Measurements from ENCODE around the gene ADGRB3.
"Not testable (repeated sequence)": the region's sequence is repeated elsewhere in the genome, so short reads cannot be mapped to it uniquely, and the experiment has no call there.

The ADGRB3 gene

DNA sequence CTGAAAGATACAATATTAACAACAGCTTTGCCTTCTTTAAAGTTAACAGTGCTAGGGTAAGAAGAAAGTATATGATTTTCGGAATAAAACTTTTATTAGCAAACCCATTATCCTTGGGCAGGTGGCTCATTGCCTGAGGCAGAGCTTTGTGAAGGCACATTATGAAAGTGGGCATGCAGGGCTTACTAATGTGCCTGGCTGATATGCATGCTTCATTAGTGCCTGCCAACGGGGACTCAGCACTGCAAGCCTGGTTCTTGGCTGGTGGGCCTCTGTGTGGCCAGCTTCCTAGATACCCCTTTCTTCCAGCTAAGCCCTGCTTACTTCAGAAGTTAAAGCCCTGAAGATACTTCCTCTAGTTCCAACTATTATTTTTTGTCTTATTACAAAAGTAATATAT lies 481.6 kb downstream of the ADGRB3 start:
- H3K4me3 ChIP-seq (ENCODE audit: low read length): no peak overlapping the region
- TF ChIP-seq, protein P1, sequence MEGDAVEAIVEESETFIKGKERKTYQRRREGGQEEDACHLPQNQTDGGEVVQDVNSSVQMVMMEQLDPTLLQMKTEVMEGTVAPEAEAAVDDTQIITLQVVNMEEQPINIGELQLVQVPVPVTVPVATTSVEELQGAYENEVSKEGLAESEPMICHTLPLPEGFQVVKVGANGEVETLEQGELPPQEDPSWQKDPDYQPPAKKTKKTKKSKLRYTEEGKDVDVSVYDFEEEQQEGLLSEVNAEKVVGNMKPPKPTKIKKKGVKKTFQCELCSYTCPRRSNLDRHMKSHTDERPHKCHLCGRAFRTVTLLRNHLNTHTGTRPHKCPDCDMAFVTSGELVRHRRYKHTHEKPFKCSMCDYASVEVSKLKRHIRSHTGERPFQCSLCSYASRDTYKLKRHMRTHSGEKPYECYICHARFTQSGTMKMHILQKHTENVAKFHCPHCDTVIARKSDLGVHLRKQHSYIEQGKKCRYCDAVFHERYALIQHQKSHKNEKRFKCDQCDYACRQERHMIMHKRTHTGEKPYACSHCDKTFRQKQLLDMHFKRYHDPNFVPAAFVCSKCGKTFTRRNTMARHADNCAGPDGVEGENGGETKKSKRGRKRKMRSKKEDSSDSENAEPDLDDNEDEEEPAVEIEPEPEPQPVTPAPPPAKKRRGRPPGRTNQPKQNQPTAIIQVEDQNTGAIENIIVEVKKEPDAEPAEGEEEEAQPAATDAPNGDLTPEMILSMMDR (conservative IDR thresholded peaks at IDR 0.05; ENCODE audit: low read depth, low read length): no peak
- no peak for DNase-seq (ENCODE audit: low read depth)

DNA sequence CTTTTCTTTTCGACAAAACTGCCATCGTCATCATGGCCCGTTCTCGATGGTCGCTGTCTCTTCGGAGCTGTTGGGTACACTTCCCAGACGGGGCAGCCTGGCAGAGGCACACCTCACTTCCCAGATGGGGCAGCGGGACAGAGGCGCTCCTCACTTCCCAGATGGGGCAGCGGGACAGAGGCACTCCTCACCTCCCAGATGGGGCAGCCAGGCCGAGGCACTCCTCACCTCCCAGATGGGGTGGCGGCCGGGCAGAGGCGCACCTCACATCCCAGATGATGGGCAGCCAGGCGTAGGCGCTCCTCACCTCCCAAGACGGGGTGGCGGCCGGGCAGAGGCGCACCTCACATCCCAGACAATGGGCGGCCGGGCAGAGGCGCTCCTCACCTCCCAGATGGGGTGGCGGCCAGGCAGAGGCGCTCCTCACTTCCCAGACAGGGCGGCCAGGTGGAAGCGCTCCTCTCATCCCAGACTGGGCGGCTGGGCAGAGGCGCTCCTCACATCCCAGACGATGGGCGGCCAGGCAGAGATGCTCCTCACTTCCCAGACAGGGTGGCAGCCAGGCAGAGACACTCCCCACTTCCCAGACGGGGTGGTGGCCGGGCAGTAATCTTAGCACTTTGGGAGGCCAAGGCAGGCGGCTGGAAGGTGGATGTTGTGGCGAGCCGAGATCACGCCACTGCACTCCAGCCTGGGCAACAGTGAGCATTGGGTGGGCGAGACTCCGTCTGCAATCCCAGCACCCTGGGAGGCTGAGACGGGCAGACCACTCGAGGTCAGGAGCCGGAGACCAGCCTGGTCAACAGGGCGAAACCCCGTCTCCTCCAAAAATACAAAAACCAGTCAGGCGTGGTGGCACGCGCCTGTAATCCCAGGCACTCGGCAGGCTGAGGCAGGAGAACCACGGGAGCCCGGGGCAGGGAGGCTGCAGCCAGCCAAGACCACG lies 486.7 kb downstream of the ADGRB3 start:
- H3K4me3 ChIP-seq (ENCODE audit: low read length); DNase-seq (ENCODE audit: low read depth): not testable (repeated sequence)

DNA sequence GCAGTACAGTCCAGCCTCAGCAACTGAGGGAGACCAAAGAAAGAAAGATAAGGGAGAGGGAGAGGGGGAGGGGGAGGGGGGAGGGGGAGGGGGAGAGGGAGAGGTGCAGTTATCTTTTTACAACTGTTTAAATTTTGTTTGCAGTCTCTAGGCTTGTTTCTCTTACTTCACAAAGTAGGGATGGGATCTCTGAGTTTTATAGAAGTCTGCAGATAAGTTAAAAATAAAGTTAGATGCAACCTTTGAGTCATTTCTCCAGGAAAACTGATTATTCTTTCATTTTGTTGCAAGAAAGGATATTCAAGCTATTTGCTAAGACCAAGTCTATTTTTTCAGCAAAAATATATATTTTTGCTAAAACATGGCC lies 487.3 kb downstream of the ADGRB3 start:
- DNase-seq (ENCODE audit: low read depth): no peak
- no peak overlapping the region for H3K4me3 ChIP-seq (ENCODE audit: low read length)
- TF ChIP-seq, protein P1 (conservative IDR thresholded peaks at IDR 0.05; ENCODE audit: low read depth, low read length): no peak

- no peak overlapping the region for H3K4me3 ChIP-seq (ENCODE audit: low read length)
- TF ChIP-seq, protein P1 (conservative IDR thresholded peaks at IDR 0.05; ENCODE audit: low read depth, low read length): no peak
- no peak for DNase-seq (ENCODE audit: low read depth)
These were observed 493.3 kb downstream of the ADGRB3 start for GRCh38 chr6:69128411-69128810.

DNA sequence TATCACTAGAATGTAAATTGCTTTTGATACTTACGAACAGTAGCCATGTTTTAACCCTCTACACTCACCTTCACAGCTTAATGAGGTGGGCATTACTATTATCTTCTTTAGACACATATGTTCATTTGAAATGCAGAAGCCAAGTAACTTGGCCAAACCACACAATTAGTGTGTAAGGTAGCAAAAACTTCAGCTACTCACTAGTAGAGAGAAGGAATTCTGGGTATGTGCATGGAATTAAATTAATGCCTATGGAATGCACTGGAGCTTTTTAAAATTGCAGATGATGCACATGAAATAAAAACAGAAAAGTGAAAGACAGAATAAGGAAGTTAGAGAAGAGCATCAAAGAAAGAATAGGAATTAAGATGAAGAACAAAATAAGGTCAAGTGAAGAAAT lies 494.0 kb downstream of the ADGRB3 start:
- H3K4me3 ChIP-seq (ENCODE audit: low read length): no peak overlapping the region
- TF ChIP-seq, protein P1 (conservative IDR thresholded peaks at IDR 0.05; ENCODE audit: low read depth, low read length): no peak
- no peak for DNase-seq (ENCODE audit: low read depth)

DNA sequence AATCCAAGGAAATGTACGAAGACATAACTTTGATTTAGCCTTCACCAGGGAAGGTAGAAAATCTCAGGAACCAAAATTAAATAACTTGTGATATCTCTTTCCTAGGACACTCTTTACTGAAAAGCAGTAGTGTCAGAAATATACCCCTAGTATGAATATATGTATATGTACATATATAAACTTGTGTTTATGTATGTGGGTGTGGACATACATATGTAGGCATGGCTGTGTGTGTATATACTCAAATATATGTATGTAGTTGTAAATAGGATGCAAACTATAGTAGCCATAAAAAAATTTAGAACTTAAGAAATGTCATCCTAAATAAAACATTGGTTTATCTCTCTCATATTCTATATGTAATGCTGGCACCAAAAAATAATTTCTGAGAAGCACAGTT lies 500.8 kb downstream of the ADGRB3 start:
- H3K4me3 ChIP-seq (ENCODE audit: low read length): no peak overlapping the region
- DNase-seq (ENCODE audit: low read depth): no peak
- TF ChIP-seq, protein P1 (conservative IDR thresholded peaks at IDR 0.05; ENCODE audit: low read depth, low read length): no peak

DNA sequence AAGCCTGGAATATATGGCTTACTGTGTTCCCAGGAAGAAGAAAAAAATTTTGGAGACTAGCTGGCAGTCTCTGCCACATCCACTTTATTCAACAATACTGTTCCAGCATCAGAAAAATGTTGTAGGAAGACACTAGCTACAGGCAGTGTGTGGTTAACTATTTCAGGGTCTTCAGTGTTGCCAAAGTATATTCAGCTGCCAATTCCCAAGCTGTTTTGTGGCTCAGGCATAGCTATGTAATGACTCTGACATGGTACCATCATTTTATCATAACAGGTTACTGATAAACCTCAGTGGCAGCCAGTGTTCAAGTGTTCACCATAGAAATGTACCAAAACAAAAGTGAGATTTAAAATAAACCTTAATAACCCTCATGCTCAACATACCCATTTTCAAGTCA lies 503.1 kb downstream of the ADGRB3 start:
- H3K4me3 ChIP-seq (ENCODE audit: low read length): no peak overlapping the region
- TF ChIP-seq, protein P1 (conservative IDR thresholded peaks at IDR 0.05; ENCODE audit: low read depth, low read length): no peak
- DNase-seq (ENCODE audit: low read depth): no peak
